Measurements from ENCODE around the gene RRAGD.

RRAGD gene

GRCh38 chr6:89438248-89438647 is 26.2 kb upstream of the RRAGD start:
- Histone ChIP-seq H3K79me2 (ENCODE audit: insufficient read depth, low read length) (no peaks in the 10 kb centered on the region), H3K9me2 (replicated peaks; ENCODE audit: insufficient read depth, low read length) (no peaks in the 10 kb centered on the region), H3K4me3 (ENCODE audit: insufficient read depth, low read length, poor library complexity, severe bottlenecking) (no peak overlapping the region), H3K4me2 (ENCODE audit: low read depth, low read length, poor library complexity, severe bottlenecking) (no peak overlapping the region), H3K9me3 (ENCODE audit: insufficient read depth, low read length) (no peaks in the 10 kb centered on the region), H4K20me1 (ENCODE audit: low read depth, low read length) (no peaks in the 10 kb centered on the region), H3F3A (ENCODE audit: insufficient read depth) (no peaks in the 10 kb centered on the region), H3K9ac (ENCODE audit: low read length) (no peak overlapping the region), H2AFZ (ENCODE audit: low read depth, low read length, severe bottlenecking) (no peak overlapping the region), H3K27ac (ENCODE audit: low read depth, low read length) (no peak overlapping the region), H3K27me3 (ENCODE audit: low read length) (no peaks in the 10 kb centered on the region), H3K36me3 (ENCODE audit: low read length) (no peaks in the 10 kb centered on the region)
- no peak for TF ChIP-seq CTCF (IDR thresholded peaks at IDR 0.05; ENCODE audit: insufficient read depth, low read length, poor library complexity, severe bottlenecking)
- TF ChIP-seq EZH2phosphoT487 (conservative IDR thresholded peaks at IDR 0.05; ENCODE audit: low read length), result no peak

- H3K36me3 ChIP-seq (ENCODE audit: low read length), result no peaks in the 10 kb centered on the region
- no peak overlapping the region for H3K27ac ChIP-seq (ENCODE audit: low read depth, low read length)
- TF ChIP-seq CTCF (IDR thresholded peaks at IDR 0.05; ENCODE audit: insufficient read depth, low read length, poor library complexity, severe bottlenecking) (no peak), EZH2phosphoT487 (conservative IDR thresholded peaks at IDR 0.05; ENCODE audit: low read length) (no peak)
- no peak overlapping the region for H2AFZ ChIP-seq (ENCODE audit: low read depth, low read length, severe bottlenecking)
- no peaks in the 10 kb centered on the region for H3K9me3 ChIP-seq (ENCODE audit: insufficient read depth, low read length)
- no peak overlapping the region for H3K4me2 ChIP-seq (ENCODE audit: low read depth, low read length, poor library complexity, severe bottlenecking)
- H3F3A ChIP-seq (ENCODE audit: insufficient read depth), result no peaks in the 10 kb centered on the region
- H3K27me3 ChIP-seq (ENCODE audit: low read length), result no peaks in the 10 kb centered on the region
- H4K20me1 ChIP-seq (ENCODE audit: low read depth, low read length), result no peaks in the 10 kb centered on the region
- H3K4me3 ChIP-seq (ENCODE audit: insufficient read depth, low read length, poor library complexity, severe bottlenecking), result no peak overlapping the region
- no peaks in the 10 kb centered on the region for H3K79me2 ChIP-seq (ENCODE audit: insufficient read depth, low read length)
- H3K9me2 ChIP-seq (replicated peaks; ENCODE audit: insufficient read depth, low read length), result no peaks in the 10 kb centered on the region
- H3K9ac ChIP-seq (ENCODE audit: low read length), result no peak overlapping the region
Observed at GRCh38 chr6:89436226-89436625, 24.2 kb upstream of the RRAGD start.

GRCh38 chr6:89434954-89435353 is 22.9 kb upstream of the RRAGD start:
- H3K4me2 ChIP-seq (ENCODE audit: low read depth, low read length, poor library complexity, severe bottlenecking), result no peak overlapping the region
- H3K27me3 ChIP-seq (ENCODE audit: low read length), result no peaks in the 10 kb centered on the region
- H4K20me1 ChIP-seq (ENCODE audit: low read depth, low read length), result no peaks in the 10 kb centered on the region
- H3K9ac ChIP-seq (ENCODE audit: low read length), result no peak overlapping the region
- no peak overlapping the region for H3K27ac ChIP-seq (ENCODE audit: low read depth, low read length)
- no peaks in the 10 kb centered on the region for H3K36me3 ChIP-seq (ENCODE audit: low read length)
- TF ChIP-seq EZH2phosphoT487 (conservative IDR thresholded peaks at IDR 0.05; ENCODE audit: low read length), result no peak
- TF ChIP-seq CTCF (IDR thresholded peaks at IDR 0.05; ENCODE audit: insufficient read depth, low read length, poor library complexity, severe bottlenecking), result no peak
- no peaks in the 10 kb centered on the region for H3K9me3 ChIP-seq (ENCODE audit: insufficient read depth, low read length)
- no peaks in the 10 kb centered on the region for H3F3A ChIP-seq (ENCODE audit: insufficient read depth)
- no peak overlapping the region for H3K4me3 ChIP-seq (ENCODE audit: insufficient read depth, low read length, poor library complexity, severe bottlenecking)
- H3K9me2 ChIP-seq (replicated peaks; ENCODE audit: insufficient read depth, low read length), result no peaks in the 10 kb centered on the region
- no peaks in the 10 kb centered on the region for H3K79me2 ChIP-seq (ENCODE audit: insufficient read depth, low read length)
- no peak overlapping the region for H2AFZ ChIP-seq (ENCODE audit: low read depth, low read length, severe bottlenecking)

GRCh38 chr6:89434150-89434499 is 22.1 kb upstream of the RRAGD start:
- Histone ChIP-seq H3K9me3 (ENCODE audit: insufficient read depth, low read length) (no peaks in the 10 kb centered on the region), H3F3A (ENCODE audit: insufficient read depth) (no peaks in the 10 kb centered on the region), H3K4me2 (ENCODE audit: low read depth, low read length, poor library complexity, severe bottlenecking) (peak overlapping the region; percentile 76), H3K27me3 (ENCODE audit: low read length) (no peaks in the 10 kb centered on the region), H2AFZ (ENCODE audit: low read depth, low read length, severe bottlenecking) (peak overlapping the region; percentile 93), H3K9ac (ENCODE audit: low read length) (0 out of 2 replicates have a peak overlapping the region, but pooled peaks have one; percentile 63), H3K36me3 (ENCODE audit: low read length) (no peaks in the 10 kb centered on the region), H4K20me1 (ENCODE audit: low read depth, low read length) (no peaks in the 10 kb centered on the region), H3K4me3 (ENCODE audit: insufficient read depth, low read length, poor library complexity, severe bottlenecking) (no peak overlapping the region), H3K9me2 (replicated peaks; ENCODE audit: insufficient read depth, low read length) (no peaks in the 10 kb centered on the region), H3K27ac (ENCODE audit: low read depth, low read length) (no peak overlapping the region), H3K79me2 (ENCODE audit: insufficient read depth, low read length) (no peaks in the 10 kb centered on the region)
- no peak for TF ChIP-seq EZH2phosphoT487 (conservative IDR thresholded peaks at IDR 0.05; ENCODE audit: low read length)
- no peak for TF ChIP-seq CTCF (IDR thresholded peaks at IDR 0.05; ENCODE audit: insufficient read depth, low read length, poor library complexity, severe bottlenecking)
